Hepatocyte (in vitro differentiated cells): ENCODE measurements around the gene KXD1. TPM values are rescaled to one million over a fixed set of nuclear protein-coding genes. Genes with fewer than 3 reads are reported as not detected.
A peak's percentile ranks its signal among the peaks of the same experiment; 100 is the strongest.

ENCODE experiments used
- DNase-seq: peaks from one replicate; pipeline ENCODE4 v3.0.0-alpha.2; 2016; ENCODE audit warnings: low spot score
- H2AFZ ChIP-seq: fragments of 200-600 bp; sonication (generic); 2 replicates; pipeline ENCODE4 v1.6.0; 2016; ENCODE audit warnings: antibody characterized with exemption, mild to moderate bottlenecking
- H3K27ac ChIP-seq: fragments of 200-600 bp; sonication (generic); 2 replicates; pipeline ENCODE4 v1.5.1; 2016; ENCODE audit warnings: mild to moderate bottlenecking
- H3K27me3 ChIP-seq: fragments of 200-600 bp; sonication (generic); 2 replicates; pipeline ENCODE4 v1.6.1; 2016
- H3K36me3 ChIP-seq: fragments of 200-600 bp; sonication (generic); replicated peaks from 2 replicates; pipeline ENCODE4 v1.5.1; 2016; ENCODE audit warnings: low read depth; ENCODE audit not compliant: insufficient read depth
- H3K4me1 ChIP-seq: fragments of 200-600 bp; sonication (generic); 2 replicates; pipeline ENCODE4 v1.5.1; 2016; ENCODE audit warnings: mild to moderate bottlenecking, moderate library complexity; ENCODE audit not compliant: insufficient read depth
- H3K4me2 ChIP-seq: fragments of 200-600 bp; sonication (generic); 2 replicates; pipeline ENCODE4 v1.6.0; 2016
- H3K4me3 ChIP-seq: fragments of 200-600 bp; sonication (generic); 2 replicates; pipeline ENCODE4 v1.5.1; 2016; ENCODE audit warnings: mild to moderate bottlenecking
- H3K79me2 ChIP-seq: fragments of 200-600 bp; sonication (generic); 2 replicates; pipeline ENCODE4 v1.6.0; 2017; ENCODE audit warnings: mild to moderate bottlenecking
- H3K9me2 ChIP-seq: fragments of 200-600 bp; sonication (generic); replicated peaks from 2 replicates; pipeline ENCODE4 v1.6.0; 2017; ENCODE audit warnings: mild to moderate bottlenecking; ENCODE audit not compliant: insufficient read depth
- H3K9me3 ChIP-seq: fragments of 200-600 bp; sonication (generic); 2 replicates; pipeline ENCODE4 v1.5.1; 2016; ENCODE audit warnings: low read depth, mild to moderate bottlenecking
- H4K20me1 ChIP-seq: fragments of 200-600 bp; sonication (generic); 2 replicates; pipeline ENCODE4 v1.6.0; 2016; ENCODE audit warnings: mild to moderate bottlenecking; ENCODE audit not compliant: insufficient read depth, poor library complexity, severe bottlenecking
- EZH2 ChIP-seq: fragments of 200-600 bp; sonication (generic); IDR thresholded peaks from 2 replicates; pipeline ENCODE4 v1.6.1; 2016; ENCODE audit warnings: antibody characterized with exemption, mild to moderate bottlenecking, borderline replicate concordance
- EZH2phosphoT487 ChIP-seq: fragments of 200-600 bp; sonication (generic); IDR thresholded peaks from one replicate; pipeline ENCODE4 v1.6.1; 2018; ENCODE audit warnings: antibody characterized with exemption, mild to moderate bottlenecking, low read depth, moderate library complexity; ENCODE audit not compliant: unreplicated experiment, severe bottlenecking
- WGBS: methylation state at CpG from one replicate; pipeline ENCODE4 v1.1.6; 2016; ENCODE audit warnings: low lambda C conversion rate; ENCODE audit errors: missing lambda C conversion rate; 5-methylcytosine and 5-hydroxymethylcytosine counted together
- polyA plus RNA-seq: library from polyadenylated mRNA; unstranded; fragments of >200 nt; fragmentation: Nextera tagmentation; extraction: Ambion mirVana; gene quantifications from 2 replicates; pipeline ENCODE4 v1.2.1, GENCODE V29; 2016
- total RNA-seq: library from RNA; depleted of rRNA; stranded (reverse); fragments of >200 nt; gene quantifications from 2 replicates; pipeline ENCODE4 v1.2.3, GENCODE V29; 2014
- TF ChIP-seq, protein P1 (sequence below): fragments of 200-600 bp; sonication (generic); IDR thresholded peaks from 2 replicates; pipeline ENCODE4 v1.5.1; 2016; ENCODE audit warnings: antibody characterized with exemption, mild to moderate bottlenecking; ENCODE audit not compliant: poor library complexity

The KXD1 gene
- total and polyA plus RNA-seq, 2 experiments from 2014 or later: 76.3 to 89.2 TPM

DNA sequence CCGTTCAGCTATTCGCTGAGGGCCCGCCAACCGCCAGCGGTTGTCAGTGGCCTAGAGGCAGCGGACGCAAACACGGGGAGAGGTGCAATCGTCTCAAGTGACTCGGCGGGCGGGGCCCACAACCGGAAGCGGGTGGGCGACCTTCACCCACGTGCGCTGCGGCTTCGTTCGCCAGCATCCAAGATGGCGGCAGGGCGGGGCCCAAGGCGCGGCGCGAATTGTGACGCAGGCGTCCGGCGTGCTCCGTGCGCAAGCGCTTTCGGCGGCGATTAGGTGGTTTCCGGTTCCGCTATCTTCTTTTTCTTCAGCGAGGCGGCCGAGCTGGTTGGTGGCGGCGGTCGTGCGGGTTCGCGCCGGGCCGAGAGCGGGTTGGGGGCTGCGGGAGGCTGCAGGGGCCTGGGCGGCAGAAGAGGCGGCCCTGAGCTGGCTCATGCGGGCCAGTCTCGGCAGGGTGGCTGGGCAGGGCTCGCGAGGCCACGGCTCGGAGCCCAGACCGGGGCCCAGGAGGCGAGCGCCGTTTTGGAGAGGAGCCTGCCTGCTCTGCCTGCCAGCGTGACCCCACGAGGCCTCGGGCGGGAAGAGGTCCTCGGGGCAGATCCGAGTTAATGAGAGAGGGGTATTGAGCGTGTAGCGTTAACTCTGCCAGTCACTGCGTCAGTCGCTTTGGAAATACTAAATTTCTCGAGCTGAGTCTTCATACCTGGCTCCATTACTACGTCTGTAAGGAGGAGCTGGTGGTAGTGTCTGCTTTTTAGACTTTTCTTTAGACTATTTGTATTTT, 14.1 kb downstream of the KXD1 start, which contains the start of gene UBA52:
TSS of gene UBA52 (plus strand) at position 294 of the 781 bp plus-strand sequence. CDS start 1,444 bp downstream, outside the sequence.
- Histone ChIP-seq H4K20me1 (peaks cover 13% of the 10 kb centered on the region), H3K79me2 (peaks cover 20% of the 10 kb centered on the region), H3K4me3 (peak within 1 kb of the TSS; percentile 67), H3K9me3 (no peaks in the 10 kb centered on the region), H3K9me2 (no peaks in the 10 kb centered on the region), H3K27me3 (no peaks in the 10 kb centered on the region), H3K27ac (peak within 1 kb of the TSS; percentile 86), H3K36me3 (no peaks in the 10 kb centered on the region), H3K4me1 (peaks cover 12% of the 10 kb centered on the region), H2AFZ (peak within 1 kb of the TSS; percentile 42), H3K4me2 (peak within 1 kb of the TSS; percentile 98)
- peak; percentile 99 for DNase-seq
- no peak for TF ChIP-seq EZH2
- no peak for TF ChIP-seq EZH2phosphoT487
- under 1% methylated on average over 42 of the region's 75 CpGs for WGBS

DNA sequence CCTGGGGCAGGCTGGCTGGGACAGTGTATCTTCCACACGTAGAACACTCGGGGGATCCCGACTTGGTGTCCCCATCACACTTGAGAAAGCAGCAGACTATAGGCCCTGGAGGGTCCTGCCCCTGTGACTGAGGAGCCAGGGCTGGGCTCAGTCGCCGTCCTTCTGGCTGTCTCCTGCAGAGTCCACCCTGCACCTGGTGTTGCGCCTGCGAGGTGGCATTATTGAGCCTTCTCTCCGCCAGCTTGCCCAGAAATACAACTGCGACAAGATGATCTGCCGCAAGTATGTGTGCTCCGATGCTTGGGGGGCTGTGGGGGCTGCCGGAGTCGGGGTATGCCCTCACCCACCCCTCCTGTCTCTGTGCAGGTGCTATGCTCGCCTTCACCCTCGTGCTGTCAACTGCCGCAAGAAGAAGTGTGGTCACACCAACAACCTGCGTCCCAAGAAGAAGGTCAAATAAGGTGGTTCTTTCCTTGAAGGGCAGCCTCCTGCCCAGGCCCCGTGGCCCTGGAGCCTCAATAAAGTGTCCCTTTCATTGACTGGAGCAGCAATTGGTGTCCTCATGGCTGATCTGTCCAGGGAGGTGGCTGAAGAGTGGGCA, 17.1 kb downstream of the KXD1 start:
- DNase-seq: no peak

DNA sequence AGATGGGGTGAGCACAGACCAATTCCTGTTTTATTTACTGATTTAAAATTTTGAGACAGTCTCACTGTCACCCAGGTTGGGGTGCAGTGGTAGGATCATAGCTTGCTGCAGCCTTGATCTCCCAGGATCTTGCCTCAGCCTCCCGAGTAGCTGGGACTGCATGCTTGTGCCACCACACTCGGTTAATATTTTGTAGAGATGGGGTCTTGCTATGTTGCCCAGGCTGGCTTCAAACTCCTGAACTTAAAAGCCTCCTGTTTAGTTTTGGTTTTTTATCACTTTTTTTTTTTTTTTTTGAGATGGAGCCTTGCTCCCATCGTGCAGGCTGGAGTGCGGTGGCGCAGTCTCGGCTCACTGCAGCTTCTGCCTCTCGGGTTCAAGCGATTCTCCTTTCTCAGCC, 18.7 kb downstream of the KXD1 start:
- DNase-seq: no peak
- Histone ChIP-seq H4K20me1 (peaks cover 13% of the 10 kb centered on the region), H3K27me3 (no peaks in the 10 kb centered on the region), H3K9me3 (no peaks in the 10 kb centered on the region), H2AFZ (no peak overlapping the region), H3K36me3 (no peaks in the 10 kb centered on the region), H3K79me2 (peaks cover 20% of the 10 kb centered on the region), H3K4me2 (no peak overlapping the region), H3K27ac (no peak overlapping the region), H3K4me1 (peaks cover 12% of the 10 kb centered on the region), H3K9me2 (no peaks in the 10 kb centered on the region), H3K4me3 (no peak overlapping the region)
- 94% methylated on average over 8 of the region's 8 CpGs for WGBS
- no peak for TF ChIP-seq EZH2
- TF ChIP-seq, protein P1, sequence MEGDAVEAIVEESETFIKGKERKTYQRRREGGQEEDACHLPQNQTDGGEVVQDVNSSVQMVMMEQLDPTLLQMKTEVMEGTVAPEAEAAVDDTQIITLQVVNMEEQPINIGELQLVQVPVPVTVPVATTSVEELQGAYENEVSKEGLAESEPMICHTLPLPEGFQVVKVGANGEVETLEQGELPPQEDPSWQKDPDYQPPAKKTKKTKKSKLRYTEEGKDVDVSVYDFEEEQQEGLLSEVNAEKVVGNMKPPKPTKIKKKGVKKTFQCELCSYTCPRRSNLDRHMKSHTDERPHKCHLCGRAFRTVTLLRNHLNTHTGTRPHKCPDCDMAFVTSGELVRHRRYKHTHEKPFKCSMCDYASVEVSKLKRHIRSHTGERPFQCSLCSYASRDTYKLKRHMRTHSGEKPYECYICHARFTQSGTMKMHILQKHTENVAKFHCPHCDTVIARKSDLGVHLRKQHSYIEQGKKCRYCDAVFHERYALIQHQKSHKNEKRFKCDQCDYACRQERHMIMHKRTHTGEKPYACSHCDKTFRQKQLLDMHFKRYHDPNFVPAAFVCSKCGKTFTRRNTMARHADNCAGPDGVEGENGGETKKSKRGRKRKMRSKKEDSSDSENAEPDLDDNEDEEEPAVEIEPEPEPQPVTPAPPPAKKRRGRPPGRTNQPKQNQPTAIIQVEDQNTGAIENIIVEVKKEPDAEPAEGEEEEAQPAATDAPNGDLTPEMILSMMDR: no peak
- no peak for TF ChIP-seq EZH2phosphoT487

More for the DNA sequence above, 17.1 kb downstream of the KXD1 start:
- H3K36me3 ChIP-seq: no peaks in the 10 kb centered on the region
- H3K27me3 ChIP-seq: no peaks in the 10 kb centered on the region
- TF ChIP-seq, protein P1: no peak
- TF ChIP-seq EZH2 (no peak), EZH2phosphoT487 (no peak)
- 98% methylated on average over 18 of the region's 18 CpGs for WGBS
- H3K9me3 ChIP-seq: no peaks in the 10 kb centered on the region
- no peak overlapping the region for H3K4me2 ChIP-seq
- H3K9me2 ChIP-seq: no peaks in the 10 kb centered on the region
- H3K4me3 ChIP-seq: no peak overlapping the region
- no peak overlapping the region for H3K27ac ChIP-seq
- H3K79me2 ChIP-seq: peaks cover 20% of the 10 kb centered on the region
- no peak overlapping the region for H2AFZ ChIP-seq
- peaks cover 12% of the 10 kb centered on the region for H3K4me1 ChIP-seq
- peaks cover 13% of the 10 kb centered on the region for H4K20me1 ChIP-seq

DNA sequence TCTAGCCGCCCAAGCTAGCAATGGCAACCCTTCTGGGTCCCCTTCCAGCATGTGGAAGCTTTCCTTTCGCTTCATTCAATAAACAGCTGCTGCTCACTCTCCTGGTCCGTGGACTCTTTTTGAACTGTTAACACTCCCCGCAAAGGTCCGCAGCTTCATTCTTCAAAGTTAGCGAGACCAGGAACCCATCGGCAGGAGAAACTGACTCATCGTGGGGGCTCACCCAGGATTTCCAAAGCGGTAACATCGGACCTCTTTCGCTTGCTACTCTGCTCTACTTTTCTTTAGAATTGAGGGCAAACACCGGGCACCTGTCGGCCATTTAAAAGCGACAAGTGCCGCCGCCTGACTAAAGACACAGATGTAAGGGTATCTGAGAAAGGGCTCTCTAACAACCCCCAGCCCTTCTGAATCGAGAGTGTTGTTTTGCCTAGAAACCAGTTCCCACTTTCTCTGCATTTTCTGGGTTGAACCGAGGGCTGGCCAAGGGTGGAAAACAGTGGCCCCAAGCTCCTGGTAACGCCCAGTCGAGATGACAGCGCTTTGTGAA, 19.8 kb downstream of the KXD1 start:
- no peak overlapping the region for H2AFZ ChIP-seq
- H3K9me2 ChIP-seq: no peaks in the 10 kb centered on the region
- no peaks in the 10 kb centered on the region for H3K27me3 ChIP-seq
- no peak overlapping the region for H3K4me3 ChIP-seq
- TF ChIP-seq EZH2: no peak
- TF ChIP-seq, protein P1: no peak
- no peak for TF ChIP-seq EZH2phosphoT487
- no peak overlapping the region for H3K27ac ChIP-seq
- no peaks in the 10 kb centered on the region for H3K9me3 ChIP-seq
- H3K4me2 ChIP-seq: no peak overlapping the region
- DNase-seq: no peak
- H3K36me3 ChIP-seq: no peaks in the 10 kb centered on the region
- peaks cover 10% of the 10 kb centered on the region for H3K4me1 ChIP-seq
- WGBS: 92% methylated on average over 21 of the region's 21 CpGs
- peaks cover 13% of the 10 kb centered on the region for H3K79me2 ChIP-seq
- H4K20me1 ChIP-seq: peaks cover 9% of the 10 kb centered on the region
